ENCODE measurements around the gene MALAT1.

Gene MALAT1

DNA sequence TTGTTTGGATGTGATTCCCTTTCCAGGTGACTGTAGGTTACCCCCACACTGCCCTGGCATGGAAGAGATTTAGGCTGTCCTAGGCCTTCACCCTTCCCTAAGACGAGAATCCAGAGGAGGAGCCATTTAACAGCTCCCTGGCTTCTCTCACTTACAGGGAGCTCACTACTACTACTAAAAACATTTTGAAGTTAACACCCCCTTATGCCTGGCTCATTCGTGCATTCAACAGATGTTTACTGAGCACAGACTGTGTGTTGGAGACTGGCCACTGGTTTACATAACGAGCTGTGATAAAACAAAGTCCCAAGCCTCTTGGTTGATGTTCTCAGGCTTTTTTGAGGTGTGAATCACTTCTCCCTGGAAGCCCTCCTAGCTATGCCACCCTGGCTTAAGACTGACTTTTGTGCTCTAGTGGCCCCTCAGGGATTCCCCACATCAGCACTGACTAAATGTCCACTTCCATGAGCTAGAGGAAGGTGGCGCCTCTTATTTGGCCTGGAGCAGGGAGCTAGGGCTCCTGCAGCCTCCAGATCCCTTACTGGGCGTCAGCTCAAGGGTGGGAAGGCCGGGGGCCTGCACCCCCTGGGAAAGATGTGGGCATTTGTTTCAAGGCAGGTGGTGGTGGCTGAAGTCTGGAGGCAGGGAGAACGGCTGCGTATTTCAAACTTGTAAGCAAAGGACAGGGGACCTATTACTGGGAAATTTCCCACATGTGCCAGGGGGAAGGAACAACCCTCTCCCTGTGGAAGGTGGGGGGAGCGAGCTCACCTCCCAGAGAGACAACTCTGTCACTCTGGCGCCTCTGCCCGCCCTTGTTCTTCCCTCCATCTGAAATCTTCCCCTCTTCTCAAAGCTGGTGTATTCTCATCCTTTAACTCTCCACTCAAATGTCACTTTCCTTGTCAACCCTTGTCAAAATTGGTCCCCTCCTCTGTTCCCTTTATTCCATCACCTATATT is 19.4 kb upstream of the MALAT1 start:
- DNase-seq: no peak

DNA sequence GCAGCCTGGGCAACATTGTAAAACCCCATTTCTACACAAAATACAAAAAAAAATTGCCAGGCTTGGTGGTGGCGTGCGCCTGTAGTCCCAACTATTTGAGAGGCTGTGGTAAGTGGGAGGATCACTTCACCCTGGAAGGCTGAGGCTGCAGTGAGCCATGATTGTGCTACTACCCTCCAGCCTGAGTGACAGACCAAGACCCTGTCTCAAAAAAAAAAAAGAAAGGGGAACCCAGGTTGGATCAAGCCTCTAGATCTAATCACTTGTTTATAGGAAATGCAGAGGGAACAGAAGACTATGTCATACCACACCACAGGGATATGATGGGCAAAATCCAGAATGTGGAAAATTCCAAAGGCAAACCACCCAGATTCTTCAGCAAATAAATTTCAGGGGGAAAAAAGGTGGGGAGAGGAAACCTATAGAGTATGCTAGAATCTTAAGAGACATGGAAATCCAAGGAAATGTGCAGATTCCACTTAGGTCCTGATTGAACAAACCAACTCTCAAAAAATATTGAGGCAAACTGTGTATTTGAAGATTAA is 16.5 kb upstream of the MALAT1 start:
- no peak for DNase-seq

DNA sequence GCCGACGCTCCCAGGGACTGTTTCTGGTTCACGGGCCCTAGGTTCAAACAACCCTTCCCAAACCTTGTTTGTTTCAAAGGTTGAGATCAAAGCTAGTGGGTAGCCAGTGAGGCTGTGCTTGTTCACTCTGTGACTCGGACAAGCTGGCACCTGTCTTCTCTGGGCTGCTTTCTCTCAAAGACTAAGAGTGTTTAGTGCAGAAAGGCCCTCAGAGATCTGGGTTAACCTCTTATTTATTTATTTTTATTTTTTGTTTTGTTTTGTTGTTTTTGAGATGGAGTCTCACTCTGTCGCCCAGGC is 13.0 kb upstream of the MALAT1 start:
- no peak for DNase-seq

GRCh38 chr11:65486570-65487466 is 12.0 kb upstream of the MALAT1 start:
- DNase-seq: no peak

- no peak for DNase-seq
Observed at GRCh38 chr11:65487467-65488272, 11.2 kb upstream of the MALAT1 start.

- no peak for DNase-seq
Observed at GRCh38 chr11:65488273-65489034, 10.4 kb upstream of the MALAT1 start.

DNA sequence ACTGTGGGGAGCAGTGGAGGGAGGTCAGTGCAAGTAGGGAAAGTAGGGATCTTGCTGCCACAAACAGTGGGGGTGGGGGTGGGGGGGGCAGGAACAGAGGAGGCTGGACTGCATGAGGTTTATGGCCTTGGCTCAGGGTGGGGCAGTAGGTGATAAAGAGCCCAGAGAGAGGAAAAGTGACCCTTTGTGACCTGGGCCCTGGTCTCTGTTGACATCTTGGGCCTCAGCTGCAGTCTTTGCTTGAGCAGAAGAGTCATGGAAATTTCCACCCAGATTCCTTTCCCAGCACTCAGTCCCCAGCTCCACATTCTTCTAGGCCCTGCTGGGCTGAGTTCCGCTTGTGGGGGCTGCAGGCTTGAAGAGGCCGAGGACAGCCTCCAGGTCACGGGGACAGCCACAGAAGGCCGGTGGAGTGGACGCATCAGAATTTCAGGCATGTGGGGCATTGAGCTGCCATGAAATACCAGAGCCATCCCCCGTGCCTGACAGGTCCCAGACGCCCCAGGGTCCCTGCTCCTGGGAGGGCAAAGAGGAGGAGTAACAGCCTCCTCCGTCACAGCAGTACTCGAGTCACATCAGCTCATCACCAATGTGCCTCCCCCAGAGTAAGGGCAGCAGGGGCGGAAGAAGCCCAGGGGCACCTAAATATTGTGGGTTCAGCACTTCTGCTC is 9.7 kb upstream of the MALAT1 start:
- DNase-seq: no peak

DNA sequence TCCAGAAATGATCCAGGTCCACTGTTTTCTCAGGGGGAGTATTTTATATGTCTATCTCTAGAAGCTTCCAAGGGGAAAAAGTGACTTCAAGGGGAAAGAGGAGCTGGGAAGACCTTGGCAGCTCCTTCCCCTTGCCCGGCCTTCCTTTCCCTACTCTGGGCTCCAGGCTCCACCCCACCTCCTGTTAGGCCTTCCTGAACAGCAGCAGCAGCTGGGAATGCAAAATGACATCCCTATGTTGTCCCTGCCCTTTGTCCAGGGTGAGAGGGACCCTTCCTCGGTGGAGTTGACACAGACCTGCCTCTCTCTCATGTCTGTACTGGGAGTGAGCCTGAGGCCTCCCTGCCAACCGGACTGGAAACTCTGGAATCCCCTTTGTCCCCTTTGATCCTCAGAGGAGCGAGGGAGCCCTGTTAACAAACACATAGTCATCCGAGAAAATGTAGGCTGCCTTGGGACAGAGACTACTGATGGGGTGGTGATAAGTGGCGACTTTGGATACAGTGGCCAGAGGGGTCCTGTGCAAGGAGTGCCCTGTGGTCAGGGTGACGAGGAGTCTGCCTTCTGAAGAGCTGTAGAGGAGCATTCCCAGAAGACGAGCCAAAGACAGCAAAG is 9.0 kb upstream of the MALAT1 start:
- DNase-seq: no peak

DNA sequence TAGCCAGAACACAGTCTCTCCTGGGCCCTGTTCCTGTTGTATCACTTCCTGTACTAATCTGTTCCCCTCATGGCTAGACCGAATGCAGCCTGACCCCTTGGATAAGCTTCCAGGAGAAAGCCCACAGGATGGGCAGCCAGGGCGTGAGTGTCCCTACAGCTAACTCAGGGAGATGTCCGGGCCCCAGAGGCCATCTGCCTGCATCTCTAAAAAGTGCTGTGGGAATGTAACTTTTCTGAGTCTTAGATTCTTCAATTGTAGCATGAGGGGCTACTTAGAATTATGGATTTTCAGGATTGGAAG is 7.7 kb upstream of the MALAT1 start:
- no peak for DNase-seq

DNA sequence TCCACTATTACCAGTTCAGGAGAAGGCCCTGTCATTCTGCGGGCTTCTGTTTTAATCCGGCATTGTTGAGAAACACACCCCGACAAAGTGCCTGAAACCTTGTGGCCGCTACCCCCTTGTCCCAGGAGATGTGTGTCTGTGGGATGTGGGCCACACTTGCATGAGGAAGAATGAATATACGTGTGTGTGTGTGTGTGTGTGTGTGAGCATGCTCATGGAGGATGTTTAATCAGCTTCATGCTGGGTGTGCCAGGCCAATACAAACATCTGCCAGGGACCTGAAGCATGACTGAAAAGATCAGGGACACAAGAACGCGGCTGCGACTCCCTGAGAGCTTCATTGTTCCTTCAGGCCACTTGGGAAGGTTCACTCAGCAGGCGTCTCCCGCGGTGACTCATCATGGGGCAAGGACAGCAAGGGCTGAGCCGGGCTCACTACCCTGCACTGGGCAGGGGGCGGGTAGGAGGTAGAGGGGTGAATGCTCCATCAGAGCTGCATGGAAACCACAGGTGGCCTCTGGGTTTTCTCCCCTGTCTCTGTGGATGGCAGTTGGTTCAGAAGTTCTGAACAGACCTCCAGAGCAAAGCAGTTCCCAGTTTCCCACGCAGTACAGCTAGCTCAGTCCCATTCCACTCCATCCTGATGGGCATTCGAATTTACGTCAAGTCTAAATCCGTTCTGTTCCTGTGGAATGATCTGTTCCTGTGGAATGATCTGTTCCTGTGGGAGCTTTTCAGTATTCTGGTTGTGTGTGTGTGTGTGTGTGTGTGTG is 7.0 kb upstream of the MALAT1 start:
- DNase-seq: no peak

DNA sequence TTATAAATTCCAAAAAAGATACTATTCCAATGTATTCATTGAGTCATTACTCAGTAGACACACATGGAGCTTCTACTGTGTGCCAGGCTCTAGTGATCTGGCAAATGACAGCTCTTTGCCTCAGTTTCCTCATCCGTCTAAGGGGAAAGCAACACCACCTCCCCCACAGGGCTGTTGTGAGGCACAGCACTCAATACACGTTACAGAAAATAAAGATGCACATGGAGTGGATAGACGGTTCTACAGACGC is 6.5 kb upstream of the MALAT1 start:
- DNase-seq: no peak

DNA sequence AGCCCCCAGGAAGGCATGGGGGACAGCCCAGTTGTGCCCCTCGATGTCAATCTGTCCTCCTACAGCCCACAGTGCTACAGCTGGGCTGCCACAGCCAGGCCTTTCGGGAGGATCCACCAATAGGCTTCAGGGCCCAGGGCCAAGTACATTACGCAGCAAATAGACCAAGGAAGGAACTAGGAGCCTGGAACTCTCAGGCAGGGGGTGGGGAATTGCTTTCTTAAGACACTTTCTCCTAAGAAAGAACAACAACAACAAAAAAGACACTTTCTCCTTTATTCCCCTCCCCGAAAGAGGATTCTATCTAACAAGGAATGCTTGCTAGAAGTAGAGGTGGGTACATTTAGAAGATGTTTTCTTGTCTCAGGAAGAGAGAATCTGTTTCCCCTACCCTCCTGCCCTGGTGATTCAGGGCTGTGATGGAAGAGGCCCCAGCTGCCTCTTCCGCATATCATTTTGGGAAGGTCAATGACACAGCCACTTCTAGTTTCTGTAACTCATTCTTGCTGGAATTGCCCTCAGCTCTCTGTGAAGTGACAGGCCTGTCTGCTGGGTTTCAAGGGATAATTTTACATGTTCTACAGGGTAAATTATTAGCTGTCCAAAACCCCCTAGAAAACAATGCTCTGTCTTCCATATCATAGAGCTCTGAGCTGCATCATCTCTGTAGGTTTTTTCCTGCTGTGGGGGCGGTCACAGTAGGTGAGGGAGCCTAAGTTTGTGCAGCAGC is 6.0 kb upstream of the MALAT1 start:
- no peak for DNase-seq

DNA sequence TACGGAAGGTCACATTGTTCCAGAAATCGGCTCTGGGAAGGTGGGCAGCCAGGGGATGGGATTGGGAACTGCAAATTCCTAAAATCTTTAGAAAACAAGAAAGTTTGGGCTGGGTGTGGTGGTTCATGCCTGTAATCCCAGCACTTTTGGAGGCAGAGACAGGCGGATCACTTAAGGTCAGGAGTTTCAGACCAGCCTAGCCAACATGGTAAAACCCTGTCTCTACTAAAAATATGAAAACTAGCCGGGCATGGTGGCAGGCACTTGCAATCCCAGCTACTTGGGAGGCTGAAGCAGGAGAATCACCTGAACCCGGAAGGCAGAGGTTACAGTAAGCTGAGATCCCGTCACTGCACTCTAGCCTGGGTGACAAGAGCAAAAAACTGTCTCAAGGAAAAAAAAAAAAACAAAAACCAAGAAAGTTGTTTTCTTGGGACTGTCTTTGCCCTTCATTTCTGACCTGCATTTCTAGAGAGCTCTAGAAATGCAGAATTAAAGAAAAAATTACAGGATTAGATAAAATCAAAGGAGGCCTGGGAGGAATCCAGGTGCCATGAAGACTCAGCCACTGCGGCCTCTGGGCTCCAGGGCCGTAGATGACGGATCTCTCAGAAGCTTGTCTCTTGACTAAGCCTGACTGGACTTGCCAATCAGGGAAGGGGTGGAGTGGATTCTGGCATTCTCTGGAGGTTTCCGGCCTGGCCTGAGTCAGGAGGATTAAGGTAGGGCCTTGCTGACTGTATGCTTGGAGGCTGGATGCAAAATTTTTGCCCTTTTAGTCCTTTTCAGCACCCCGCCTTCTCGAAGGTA is 5.3 kb upstream of the MALAT1 start:
- no peak for DNase-seq

GRCh38 chr11:65496304-65497140 is 2.3 kb upstream of the MALAT1 start:
- DNase-seq: no peak

DNA sequence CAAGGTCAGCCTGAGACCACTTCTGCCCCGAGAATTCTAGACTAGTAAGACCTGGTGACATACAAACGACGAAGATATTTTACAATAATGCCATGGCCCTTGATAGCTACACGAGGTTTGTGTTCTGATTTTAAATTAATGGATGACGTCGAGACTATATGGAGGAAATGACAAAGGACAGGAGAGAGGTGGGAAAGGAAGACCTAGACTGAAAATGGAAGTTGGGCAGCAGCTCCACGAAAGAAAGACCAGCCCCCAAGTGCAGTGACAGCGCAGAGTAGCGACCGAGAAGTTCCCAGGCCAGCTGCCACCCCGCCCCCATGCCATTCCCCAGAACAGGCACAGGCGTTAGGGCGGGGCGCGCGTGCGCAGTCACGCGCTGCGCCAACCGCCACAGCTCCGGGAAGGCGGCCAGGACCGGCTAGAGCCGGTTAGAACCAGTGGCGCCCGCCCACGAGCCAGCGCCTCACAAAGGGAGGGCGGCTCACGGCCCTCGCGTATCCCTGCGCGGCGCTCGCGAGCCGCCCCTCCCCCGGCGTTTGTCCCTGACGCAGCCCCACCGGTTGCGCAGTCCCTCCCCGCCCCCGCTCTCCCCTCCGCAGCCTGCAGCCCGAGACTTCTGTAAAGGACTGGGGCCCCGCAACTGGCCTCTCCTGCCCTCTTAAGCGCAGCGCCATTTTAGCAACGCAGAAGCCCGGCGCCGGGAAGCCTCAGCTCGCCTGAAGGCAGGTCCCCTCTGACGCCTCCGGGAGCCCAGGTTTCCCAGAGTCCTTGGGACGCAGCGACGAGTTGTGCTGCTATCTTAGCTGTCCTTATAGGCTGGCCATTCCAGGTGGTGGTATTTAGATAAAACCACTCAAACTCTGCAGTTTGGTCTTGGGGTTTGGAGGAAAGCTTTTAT is 1.5 kb upstream of the MALAT1 start:
- DNase-seq: peak; percentile 97 to 98

DNA sequence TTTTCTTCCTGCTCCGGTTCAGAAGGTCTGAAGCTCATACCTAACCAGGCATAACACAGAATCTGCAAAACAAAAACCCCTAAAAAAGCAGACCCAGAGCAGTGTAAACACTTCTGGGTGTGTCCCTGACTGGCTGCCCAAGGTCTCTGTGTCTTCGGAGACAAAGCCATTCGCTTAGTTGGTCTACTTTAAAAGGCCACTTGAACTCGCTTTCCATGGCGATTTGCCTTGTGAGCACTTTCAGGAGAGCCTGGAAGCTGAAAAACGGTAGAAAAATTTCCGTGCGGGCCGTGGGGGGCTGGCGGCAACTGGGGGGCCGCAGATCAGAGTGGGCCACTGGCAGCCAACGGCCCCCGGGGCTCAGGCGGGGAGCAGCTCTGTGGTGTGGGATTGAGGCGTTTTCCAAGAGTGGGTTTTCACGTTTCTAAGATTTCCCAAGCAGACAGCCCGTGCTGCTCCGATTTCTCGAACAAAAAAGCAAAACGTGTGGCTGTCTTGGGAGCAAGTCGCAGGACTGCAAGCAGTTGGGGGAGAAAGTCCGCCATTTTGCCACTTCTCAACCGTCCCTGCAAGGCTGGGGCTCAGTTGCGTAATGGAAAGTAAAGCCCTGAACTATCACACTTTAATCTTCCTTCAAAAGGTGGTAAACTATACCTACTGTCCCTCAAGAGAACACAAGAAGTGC is 661 bp upstream of the MALAT1 start:
- DNase-seq: peak; percentile 51 to 55

DNA sequence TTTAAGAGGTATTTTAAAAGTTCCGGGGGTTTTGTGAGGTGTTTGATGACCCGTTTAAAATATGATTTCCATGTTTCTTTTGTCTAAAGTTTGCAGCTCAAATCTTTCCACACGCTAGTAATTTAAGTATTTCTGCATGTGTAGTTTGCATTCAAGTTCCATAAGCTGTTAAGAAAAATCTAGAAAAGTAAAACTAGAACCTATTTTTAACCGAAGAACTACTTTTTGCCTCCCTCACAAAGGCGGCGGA is 193 bp upstream of the MALAT1 start:
- no peak for DNase-seq
